ENCODE results near the gene UBAP2.

UBAP2 gene

GRCh38 chr9:34072410-34072809 is 23.7 kb upstream of the UBAP2 start:
- TF ChIP-seq CTCF (IDR thresholded peaks at IDR 0.05; ENCODE audit: insufficient read depth, missing control alignments): no peak
- DNase-seq (ENCODE audit: insufficient read length, low spot score) (no peak), FAIRE-seq (no peak)

- no peak for TF ChIP-seq CTCF (IDR thresholded peaks at IDR 0.05; ENCODE audit: insufficient read depth, missing control alignments)
- no peak for FAIRE-seq
Measured at GRCh38 chr9:34070606-34071324, 22.1 kb upstream of the UBAP2 start.

GRCh38 chr9:34069831-34070230 is 21.1 kb upstream of the UBAP2 start:
- no peak for DNase-seq (ENCODE audit: insufficient read length, low spot score)
- TF ChIP-seq CTCF (IDR thresholded peaks at IDR 0.05; ENCODE audit: insufficient read depth, missing control alignments): no peak
- no peak for FAIRE-seq

More at GRCh38 chr9:34070606-34071324, 22.1 kb upstream of the UBAP2 start:
- no peak for DNase-seq (ENCODE audit: insufficient read length, low spot score)

GRCh38 chr9:34065541-34065940 is 16.9 kb upstream of the UBAP2 start:
- no peak for DNase-seq (ENCODE audit: insufficient read length, low spot score)
- TF ChIP-seq CTCF (IDR thresholded peaks at IDR 0.05; ENCODE audit: insufficient read depth, missing control alignments): no peak
- FAIRE-seq: no peak

GRCh38 chr9:34059954-34060353 is 11.3 kb upstream of the UBAP2 start:
- FAIRE-seq: no peak
- TF ChIP-seq CTCF (IDR thresholded peaks at IDR 0.05; ENCODE audit: insufficient read depth, missing control alignments): no peak
- no peak for DNase-seq (ENCODE audit: insufficient read length, low spot score)

- no peak for FAIRE-seq
- no peak for TF ChIP-seq CTCF (IDR thresholded peaks at IDR 0.05; ENCODE audit: insufficient read depth, missing control alignments)
- no peak for DNase-seq (ENCODE audit: insufficient read length, low spot score)
Measured at GRCh38 chr9:34059281-34059680, 10.6 kb upstream of the UBAP2 start.

GRCh38 chr9:34049630-34050384 is 1.1 kb upstream of the UBAP2 start:
- no peak for FAIRE-seq
- DNase-seq (ENCODE audit: insufficient read length, low spot score): no peak
- no peak for TF ChIP-seq CTCF (IDR thresholded peaks at IDR 0.05; ENCODE audit: insufficient read depth, missing control alignments)
